Endothelial cell of umbilical vein (primary cell): ENCODE data around the gene DLX1.

Source experiments
- GATA2 ChIP-seq: IDR thresholded peaks from 2 replicates; pipeline ENCODE4 v1.7.0; 2011; ENCODE audit warnings: low read depth, mild to moderate bottlenecking, moderate library complexity, mixed read lengths, low read length; ENCODE audit not compliant: insufficient read length, insufficient read depth
- POLR2A ChIP-seq: IDR thresholded peaks from 2 replicates; pipeline ENCODE4 v1.6.1; 2012; ENCODE audit warnings: low read depth, mild to moderate bottlenecking, control low read depth, low read length
- POLR2AphosphoS5 ChIP-seq: IDR thresholded peaks from 2 replicates; pipeline ENCODE4 v1.6.1; 2012; ENCODE audit warnings: low read depth, mild to moderate bottlenecking, control low read depth, low read length, moderate library complexity; ENCODE audit not compliant: insufficient read depth
- TF ChIP-seq, protein P1 (sequence below), 2 donors: IDR thresholded peaks; 1 replicate in 1 of 2; 2 replicates in 1 of 2; pipeline ENCODE4 v1.5.1; 2011; ENCODE audit warnings: low read length in 2 of 2, mild to moderate bottlenecking in 2 of 2, moderate library complexity in 2 of 2, control low read depth in 1 of 2, inconsistent platforms in 1 of 2, low read depth in 1 of 2; ENCODE audit not compliant: insufficient read depth in 1 of 2; ENCODE audit errors: extremely low read depth in 1 of 2
- TF ChIP-seq, protein P2 (sequence below): IDR thresholded peaks from 2 replicates; pipeline ENCODE4 v1.6.1; 2011; ENCODE audit not compliant: insufficient read depth, insufficient read length

DNA sequence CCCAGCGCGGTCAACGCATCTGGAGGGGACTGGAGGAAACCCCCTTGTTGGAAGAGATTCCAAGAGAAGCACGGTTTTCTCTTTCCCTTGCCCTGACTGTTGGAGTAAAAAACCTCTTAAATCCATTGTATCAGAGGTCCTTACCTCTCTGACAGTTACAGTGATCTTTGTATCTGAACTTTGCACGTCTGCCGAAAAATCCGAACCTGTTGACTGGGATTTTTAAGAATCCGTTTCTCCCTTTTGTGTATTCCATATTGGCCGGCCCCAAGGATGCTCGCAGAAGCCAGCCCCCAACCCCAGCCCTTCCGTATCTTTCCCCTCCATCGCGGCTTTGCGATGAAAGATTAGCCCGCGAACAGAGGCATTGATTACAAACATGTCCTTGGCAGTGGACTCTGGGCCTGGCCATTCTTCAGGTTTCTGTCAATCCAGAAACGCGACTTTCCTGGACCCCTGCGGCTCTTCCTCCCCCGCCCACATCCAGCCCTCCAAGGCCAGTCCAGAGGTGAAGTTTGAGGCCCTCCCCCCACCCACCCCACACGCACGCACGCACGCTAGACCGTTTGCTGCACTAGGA lies 4.6 kb upstream of the DLX1 start:
- TF ChIP-seq, protein P1, sequence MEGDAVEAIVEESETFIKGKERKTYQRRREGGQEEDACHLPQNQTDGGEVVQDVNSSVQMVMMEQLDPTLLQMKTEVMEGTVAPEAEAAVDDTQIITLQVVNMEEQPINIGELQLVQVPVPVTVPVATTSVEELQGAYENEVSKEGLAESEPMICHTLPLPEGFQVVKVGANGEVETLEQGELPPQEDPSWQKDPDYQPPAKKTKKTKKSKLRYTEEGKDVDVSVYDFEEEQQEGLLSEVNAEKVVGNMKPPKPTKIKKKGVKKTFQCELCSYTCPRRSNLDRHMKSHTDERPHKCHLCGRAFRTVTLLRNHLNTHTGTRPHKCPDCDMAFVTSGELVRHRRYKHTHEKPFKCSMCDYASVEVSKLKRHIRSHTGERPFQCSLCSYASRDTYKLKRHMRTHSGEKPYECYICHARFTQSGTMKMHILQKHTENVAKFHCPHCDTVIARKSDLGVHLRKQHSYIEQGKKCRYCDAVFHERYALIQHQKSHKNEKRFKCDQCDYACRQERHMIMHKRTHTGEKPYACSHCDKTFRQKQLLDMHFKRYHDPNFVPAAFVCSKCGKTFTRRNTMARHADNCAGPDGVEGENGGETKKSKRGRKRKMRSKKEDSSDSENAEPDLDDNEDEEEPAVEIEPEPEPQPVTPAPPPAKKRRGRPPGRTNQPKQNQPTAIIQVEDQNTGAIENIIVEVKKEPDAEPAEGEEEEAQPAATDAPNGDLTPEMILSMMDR (IDR thresholded peaks at IDR 0.05; ENCODE audit: extremely low read depth in 1 of 2, insufficient read depth in 1 of 2, low read depth in 1 of 2, low read length in 2 of 2) = no peak
- TF ChIP-seq POLR2AphosphoS5 = no peak
- TF ChIP-seq POLR2A = no peak
- TF ChIP-seq GATA2 = no peak
- TF ChIP-seq, protein P2, sequence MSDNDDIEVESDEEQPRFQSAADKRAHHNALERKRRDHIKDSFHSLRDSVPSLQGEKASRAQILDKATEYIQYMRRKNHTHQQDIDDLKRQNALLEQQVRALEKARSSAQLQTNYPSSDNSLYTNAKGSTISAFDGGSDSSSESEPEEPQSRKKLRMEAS = no peak
